HT1080 (cell line): Measurements from ENCODE around the gene NXPH3. TPM values are rescaled to one million over a fixed set of nuclear protein-coding genes. Genes with fewer than 3 reads are reported as not detected.

Source experiments
- DNase-seq: peaks from one replicate; pipeline ENCODE4 v3.0.0-alpha.2; 2015; ENCODE audit warnings: low read depth
- total RNA-seq: library from RNA; depleted of rRNA; stranded (reverse); fragments of >200 nt; shearing (Covaris generic); gene quantifications from 2 replicates; pipeline ENCODE4 v1.2.3, GENCODE V29; 2014

NXPH3 gene
- total RNA-seq, 1 experiment from 2014 or later = 0.06 TPM

DNA sequence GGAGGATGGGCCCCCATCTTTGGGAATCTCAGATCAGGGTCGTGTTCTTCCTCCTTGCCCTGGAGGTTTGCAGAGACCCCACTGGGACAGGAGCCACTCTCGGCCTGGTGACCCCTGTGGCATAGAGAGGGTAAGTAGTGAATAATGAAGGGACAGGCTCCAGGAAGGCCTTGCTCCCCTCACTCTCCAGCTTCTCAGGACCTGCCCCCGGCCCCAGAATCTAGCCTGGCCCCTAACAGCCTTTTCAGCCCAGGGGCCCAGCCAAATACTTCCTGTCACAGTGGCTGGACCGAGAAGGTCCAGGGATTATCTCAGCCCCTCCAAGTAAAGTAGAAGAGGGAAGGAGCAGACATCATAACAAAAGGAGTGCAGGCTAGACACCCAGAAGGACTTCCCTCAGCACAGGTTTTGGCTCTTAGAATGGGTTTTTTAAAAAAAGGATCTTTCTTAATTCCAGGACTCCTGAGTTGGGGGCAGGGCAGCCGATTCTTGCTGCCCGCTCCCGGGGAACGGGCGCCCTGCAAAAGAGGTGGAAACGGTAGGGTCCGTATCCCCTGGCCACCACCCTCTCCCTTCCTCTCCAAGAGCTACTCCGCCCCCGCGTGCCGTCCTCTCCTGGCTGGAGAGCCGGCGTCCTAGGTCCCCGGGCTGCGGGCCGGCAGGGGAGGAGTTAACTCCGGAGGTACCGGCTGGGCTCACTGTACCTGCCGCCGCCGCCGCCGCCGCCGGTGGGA is 559 bp upstream of the NXPH3 start:
- no peak for DNase-seq

DNA sequence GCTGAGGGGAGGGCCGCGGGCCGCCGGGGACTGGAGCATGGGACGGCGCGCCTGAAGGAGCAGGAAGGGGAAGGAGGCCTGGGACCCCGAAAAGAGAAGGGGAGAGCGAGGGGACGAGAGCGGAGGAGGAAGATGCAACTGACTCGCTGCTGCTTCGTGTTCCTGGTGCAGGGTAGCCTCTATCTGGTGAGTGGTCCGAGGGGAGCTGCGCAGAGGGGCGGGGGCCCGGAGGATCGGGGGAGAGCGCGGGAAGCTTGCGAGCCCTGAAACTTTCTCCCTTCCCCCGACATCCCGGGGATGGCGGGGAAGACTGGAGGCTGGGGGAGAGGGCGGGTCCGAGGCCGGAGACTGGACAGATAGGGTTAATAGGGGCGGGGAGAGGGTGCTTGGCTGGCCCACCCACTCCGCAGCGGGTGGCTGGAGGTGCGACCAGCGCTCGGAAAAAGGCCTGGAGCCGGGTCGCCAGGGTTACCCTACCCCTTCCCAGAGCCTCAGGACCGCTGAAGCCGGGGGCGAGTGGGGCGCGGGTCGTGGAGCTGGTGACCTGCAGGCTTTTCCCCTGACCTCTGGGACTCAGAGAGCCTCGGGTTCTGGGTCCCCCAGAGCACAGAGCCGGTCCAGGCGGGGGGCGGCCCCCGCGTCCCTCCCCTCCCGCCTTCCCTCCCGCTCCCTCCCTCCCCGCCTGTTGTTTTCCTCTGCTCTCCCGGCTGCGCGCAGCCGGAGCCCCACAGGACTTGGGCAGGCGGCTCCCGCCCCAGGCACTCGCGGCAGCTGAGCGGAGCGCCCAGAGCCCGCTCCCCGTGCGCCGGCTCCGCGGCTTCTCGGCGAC is 631 bp downstream of the NXPH3 start:
- DNase-seq = no peak

DNA sequence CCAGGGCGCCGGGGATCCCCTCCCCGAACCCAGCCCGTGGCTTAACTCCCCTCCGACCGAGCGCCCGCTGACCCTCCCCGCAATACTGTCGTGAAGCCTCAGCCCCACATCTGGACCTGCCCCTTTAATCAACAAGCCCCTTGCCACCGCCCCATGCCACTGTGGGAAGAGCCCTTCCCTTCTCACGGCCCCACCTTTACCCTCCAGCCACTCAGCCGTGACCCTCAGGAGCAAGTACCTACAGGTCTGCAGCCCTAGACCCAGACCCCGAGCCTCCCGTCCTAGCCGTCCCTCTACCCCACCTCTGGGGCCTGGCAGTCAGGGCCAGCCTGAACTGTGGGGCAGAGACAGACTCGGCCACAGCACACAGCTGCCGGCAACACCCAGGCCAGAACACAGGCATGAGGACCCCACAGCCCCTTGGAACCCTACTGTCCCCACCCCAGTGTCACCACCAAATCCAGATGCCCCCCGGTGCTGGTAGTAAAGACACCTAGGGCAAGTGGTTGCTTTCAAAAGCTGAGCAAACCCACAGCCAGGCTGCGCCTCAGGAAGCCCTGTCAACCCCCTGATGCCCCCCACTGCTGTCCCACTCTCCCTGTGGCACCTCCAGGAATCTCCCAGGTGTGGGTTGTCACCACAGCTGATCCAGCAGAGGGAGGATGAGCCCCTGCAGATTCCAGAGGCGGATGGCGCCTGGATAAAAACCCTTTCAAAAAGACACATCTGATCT is 1.4 kb downstream of the NXPH3 start:
- no peak for DNase-seq

DNA sequence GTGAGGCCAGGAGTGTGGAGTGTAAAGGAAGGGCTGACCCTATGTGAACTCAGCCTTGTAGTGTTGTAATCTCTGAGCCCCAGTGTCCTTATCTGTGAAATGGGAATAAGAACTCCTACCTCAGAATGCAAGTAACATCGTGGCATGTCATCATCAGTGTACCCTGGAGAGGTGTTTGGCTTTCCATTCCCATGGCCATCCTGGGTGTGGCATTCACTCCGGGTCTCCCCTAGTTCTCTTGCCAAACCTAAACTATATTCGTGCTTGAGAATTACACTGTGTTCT is 1.9 kb downstream of the NXPH3 start:
- no peak for DNase-seq

DNA sequence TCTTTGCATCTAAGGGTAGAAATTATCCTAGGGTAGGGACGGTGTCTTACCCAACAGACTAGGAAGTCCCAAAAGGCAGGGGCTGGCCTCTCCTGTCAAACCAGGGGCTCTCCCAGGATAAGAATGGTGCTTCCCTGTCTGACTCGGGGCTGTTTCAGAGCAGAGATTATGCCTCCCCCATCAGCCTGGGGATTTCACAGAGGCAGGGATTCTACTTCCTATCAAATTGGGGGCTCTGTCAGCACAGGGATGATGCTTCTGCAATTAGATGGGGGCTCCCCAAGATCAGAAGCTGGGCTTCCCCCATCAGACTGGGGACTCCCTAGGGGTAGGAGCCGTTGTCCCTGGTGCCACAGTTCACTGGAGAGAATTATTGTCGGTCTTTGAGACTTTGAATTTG is 2.3 kb downstream of the NXPH3 start:
- no peak for DNase-seq

DNA sequence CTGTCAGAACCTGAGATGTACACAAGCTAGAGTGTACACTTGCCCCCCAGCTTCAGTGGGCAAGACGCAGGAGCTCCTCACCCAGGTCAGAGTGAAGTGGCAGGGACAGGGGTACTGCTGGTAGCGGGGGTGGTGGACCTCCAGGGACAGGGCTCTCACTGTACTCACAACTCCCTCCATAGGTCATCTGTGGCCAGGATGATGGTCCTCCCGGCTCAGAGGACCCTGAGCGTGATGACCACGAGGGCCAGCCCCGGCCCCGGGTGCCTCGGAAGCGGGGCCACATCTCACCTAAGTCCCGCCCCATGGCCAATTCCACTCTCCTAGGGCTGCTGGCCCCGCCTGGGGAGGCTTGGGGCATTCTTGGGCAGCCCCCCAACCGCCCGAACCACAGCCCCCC is 2.7 kb downstream of the NXPH3 start:
- DNase-seq = no peak

DNA sequence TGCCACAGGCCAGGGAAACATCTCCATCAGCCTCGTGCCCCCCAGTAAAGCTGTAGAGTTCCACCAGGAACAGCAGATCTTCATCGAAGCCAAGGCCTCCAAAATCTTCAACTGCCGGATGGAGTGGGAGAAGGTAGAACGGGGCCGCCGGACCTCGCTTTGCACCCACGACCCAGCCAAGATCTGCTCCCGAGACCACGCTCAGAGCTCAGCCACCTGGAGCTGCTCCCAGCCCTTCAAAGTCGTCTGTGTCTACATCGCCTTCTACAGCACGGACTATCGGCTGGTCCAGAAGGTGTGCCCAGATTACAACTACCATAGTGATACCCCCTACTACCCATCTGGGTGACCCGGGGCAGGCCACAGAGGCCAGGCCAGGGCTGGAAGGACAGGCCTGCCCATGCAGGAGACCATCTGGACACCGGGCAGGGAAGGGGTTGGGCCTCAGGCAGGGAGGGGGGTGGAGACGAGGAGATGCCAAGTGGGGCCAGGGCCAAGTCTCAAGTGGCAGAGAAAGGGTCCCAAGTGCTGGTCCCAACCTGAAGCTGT is 3.4 kb downstream of the NXPH3 start:
- DNase-seq = no peak

DNA sequence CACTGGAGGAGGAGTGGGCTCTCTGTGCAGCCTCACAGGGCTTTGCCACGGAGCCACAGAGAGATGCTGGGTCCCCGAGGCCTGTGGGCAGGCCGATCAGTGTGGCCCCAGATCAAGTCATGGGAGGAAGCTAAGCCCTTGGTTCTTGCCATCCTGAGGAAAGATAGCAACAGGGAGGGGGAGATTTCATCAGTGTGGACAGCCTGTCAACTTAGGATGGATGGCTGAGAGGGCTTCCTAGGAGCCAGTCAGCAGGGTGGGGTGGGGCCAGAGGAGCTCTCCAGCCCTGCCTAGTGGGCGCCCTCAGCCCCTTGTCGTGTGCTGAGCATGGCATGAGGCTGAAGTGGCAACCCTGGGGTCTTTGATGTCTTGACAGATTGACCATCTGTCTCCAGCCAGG is 3.9 kb downstream of the NXPH3 start:
- DNase-seq = no peak

DNA sequence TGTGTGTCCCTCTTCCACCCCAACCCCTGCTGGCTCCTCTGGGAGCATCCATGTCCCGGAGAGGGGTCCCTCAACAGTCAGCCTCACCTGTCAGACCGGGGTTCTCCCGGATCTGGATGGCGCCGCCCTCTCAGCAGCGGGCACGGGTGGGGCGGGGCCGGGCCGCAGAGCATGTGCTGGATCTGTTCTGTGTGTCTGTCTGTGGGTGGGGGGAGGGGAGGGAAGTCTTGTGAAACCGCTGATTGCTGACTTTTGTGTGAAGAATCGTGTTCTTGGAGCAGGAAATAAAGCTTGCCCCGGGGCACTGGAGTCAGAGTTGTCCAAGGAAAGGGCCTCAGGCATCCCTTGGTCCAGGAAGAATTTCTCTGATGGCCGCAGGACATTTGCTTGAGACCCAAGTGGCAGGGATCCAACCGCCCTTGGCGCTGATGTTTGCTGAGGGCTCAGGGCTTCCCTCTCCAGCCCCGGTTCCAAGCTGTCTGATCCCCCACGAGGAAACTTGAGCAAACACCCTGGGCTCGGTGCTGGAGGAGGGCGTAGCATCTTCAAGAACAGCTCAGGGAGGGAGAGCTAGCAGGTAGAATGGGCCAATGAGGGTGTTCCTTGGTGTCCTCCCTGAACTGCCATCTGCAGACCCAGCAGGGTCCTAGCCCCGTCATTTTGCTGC is 4.5 kb downstream of the NXPH3 start:
- no peak for DNase-seq

DNA sequence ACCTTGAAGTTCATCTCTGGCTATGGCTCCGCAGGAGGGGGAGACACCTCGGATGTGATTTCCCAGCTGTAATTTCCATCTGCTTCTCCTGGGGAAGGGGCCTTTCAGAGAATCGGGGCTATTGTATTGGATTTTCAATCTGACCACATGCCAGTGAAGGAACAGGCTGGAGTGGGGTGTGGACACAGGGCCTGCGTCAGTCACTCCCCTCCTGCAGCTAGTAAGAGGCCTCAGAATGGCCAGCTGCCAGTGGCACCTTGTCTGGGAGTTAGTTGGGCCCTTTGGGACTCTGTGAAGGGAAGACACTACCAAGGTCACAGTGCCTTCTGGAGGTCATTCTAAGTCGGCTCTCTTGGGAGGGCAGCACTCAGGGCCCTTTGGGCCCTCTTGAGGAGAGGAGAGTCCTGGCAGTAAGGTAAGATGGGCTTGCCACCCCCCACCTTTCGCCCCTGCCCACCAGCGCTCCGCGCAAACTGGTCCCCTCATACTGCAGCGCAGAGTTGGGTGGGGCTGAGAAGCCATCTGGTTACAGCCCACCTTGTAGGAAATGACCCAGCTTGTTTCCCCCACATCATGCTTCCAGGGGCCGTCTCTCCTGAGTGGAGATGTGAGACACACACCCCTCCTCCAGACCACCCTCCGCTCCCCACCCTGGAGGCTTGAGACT is 5.4 kb downstream of the NXPH3 start:
- DNase-seq = no peak

DNA sequence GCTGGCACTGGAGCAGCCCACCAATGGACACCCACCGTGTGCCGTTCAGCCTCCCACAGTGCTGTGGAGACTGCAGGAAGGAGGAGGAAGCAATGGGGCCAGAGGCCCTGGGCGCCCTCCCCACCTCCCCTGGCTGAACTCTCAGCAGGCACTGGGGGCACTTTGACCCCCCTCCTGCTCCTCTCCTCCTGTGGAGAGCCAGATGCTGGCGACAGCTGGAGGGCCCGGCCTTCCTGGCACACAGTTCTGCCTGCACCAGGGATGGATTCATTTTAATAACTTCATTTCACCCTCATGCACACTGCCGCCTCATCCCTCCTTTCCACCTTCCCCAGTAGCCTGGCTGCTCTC is 6.0 kb downstream of the NXPH3 start:
- no peak for DNase-seq

DNA sequence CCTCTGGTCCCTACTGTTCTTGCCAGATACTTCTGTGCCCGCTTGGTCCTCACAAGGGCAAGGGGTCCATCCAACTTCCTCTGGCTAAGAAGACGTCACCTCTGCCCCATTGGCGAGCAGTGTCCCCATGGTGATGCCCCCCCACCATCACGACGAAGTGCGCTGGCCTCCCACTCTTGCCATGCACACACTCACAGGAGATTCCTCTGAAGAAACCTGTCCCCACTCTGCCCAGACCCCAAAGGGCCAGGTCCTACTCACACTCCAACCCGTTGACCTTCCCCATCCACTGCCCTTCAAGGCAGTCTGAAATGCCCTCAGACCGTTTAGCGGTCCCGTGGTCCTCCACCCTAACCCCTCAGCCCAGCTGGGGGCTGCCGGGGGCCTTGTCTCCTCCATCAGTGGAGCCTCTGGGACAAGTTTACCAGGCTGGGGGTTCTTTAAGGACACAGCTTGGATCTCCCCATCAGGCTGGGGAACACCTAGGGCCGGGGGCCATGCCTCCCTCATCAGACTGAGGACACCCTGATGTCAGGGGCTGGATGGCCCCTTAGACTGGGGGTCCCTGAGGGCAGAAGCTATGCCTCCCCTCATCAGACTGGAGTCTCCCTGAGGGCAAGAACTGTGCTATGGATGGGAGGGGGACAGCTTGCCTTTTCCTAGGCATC is 6.5 kb downstream of the NXPH3 start:
- DNase-seq = no peak

DNA sequence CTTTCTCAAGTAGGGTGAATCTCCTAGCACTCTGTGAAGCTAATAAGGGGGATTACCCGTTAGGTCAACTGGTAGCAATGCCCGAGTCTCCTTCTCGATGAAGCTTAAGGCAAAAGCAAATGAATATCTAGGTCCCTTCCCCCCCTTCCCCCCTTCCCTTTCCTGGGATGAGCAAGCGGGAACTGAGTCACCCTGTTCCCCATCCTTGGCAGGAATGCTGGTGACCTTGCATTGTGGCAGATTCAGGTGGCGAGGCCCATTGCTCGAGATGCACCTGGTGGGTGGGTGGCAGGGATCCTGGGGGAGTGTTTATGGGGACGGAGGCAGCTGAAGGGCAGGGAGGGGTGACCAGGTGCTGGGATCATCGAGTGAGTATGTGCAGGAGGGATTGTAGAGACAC is 7.1 kb downstream of the NXPH3 start:
- peak; percentile 73 for DNase-seq

DNA sequence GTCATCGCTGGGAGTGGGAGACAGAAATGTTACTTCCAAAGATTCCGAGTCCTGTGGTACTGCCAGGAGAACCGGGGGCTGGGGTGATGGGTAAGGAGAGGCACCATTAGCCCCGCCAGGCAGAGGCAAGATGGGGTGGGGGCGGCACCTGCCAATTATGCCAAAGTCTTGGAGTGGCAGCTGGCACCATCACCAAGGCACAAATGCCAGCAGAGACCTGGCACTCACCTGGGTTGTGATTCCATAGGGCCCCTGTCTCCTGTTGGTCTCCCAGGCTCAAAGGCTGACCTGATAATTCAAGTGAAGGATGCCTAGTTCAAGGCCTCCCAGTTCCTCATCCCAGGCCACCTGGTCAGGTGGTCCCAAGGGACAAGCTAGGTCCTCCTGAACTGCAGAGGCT is 7.6 kb downstream of the NXPH3 start:
- no peak for DNase-seq

DNA sequence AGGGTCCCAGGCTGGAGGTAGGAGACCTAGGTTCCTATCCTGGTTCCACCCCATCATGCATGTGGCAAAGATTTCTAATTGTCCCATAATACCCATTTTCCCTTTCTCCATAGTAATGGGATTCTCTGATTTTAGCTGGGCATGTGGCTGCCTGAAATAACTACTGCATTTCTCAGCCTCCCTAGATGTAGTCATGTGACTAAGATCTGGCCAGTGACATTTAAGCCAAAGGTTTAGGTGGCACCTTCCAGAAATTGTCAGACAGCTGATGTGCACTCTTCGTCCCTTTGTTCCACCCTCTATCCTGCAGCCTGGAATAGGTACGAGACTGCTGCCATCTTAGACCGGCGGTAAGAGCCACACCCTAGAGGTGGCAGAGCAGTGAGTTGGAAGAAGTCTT is 8.2 kb downstream of the NXPH3 start:
- DNase-seq = no peak

DNA sequence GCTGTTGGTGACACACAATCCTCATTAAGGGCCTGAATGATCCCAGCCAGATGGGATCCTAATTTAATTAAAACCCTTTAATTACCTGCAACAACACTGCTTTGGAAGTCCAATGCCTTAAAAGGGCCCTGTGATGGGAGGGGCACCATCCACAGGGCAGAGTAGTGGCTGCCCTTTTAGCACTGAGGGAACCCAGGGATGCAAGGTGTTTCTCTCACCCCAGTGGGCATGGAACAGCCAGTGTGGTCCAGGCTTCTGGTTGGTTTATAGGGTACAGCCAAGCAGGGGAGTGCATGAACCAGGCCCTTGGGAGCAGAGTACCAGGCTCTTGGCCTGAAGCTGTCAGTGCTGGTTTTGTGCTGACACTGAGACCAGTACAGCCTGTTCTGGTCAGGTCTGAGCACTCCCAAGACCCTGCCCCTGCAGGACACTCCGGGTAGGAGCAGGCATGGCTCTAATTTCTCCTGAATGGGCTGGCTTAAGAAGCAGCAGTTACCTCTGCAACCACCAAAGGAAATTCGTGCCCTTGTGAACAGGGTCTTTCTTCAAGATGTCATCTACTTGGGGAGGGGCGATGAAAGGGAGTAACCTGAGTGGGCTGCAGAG is 9.9 kb downstream of the NXPH3 start:
- DNase-seq = no peak

DNA sequence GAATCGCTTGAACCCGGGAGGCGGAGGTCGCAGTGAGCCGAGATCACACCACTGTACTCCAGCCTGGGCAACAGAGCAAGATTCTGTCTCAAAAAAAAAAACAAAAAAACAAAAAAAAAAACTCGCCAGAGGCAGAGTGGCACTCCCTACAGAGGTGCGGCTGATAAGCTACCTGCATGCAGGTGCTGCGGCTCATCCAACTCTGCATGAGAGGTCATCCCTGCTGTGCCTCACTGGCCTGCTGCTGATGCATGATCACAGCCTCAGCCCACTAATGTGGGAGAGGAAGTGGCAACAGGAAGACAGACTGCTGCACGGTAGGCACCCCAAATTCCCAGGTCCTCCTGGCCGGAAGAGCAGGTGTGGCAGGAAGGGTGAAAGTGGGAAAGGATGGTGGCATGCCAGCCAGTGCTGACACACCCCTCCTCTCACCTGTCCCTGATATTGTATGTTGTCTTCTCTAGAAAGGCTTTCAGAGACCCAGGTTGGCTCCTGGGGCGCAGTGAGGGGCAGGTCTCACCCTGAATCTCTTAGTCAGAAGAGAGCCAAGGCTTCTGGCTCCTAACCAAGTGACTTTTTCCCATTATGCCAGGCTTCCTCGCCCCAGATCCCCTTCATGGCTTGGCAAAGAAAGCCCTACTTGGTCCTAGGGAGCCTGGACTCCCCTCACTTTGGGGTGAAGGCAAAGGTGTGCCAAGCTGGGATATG is 11.8 kb downstream of the NXPH3 start:
- no peak for DNase-seq

DNA sequence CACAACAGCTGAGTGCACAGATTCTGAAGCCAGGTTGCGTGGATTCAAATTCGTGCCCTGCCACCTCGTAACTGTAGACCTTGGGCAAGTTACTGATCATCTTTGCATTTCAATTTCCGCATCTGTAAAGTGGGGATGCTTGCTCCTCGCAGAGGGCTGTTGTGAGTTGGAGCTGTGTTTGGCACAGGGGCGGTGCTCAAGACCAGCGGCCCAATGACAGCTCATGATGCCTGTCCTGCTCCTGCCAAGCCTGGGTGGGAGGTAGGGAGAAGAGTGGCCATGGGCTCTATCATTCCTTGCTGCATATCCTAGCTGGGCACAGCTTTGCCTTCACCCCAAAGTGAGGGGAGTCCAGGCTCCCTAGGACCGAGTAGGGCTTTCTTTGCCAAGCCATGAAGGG is 12.6 kb downstream of the NXPH3 start:
- no peak for DNase-seq

DNA sequence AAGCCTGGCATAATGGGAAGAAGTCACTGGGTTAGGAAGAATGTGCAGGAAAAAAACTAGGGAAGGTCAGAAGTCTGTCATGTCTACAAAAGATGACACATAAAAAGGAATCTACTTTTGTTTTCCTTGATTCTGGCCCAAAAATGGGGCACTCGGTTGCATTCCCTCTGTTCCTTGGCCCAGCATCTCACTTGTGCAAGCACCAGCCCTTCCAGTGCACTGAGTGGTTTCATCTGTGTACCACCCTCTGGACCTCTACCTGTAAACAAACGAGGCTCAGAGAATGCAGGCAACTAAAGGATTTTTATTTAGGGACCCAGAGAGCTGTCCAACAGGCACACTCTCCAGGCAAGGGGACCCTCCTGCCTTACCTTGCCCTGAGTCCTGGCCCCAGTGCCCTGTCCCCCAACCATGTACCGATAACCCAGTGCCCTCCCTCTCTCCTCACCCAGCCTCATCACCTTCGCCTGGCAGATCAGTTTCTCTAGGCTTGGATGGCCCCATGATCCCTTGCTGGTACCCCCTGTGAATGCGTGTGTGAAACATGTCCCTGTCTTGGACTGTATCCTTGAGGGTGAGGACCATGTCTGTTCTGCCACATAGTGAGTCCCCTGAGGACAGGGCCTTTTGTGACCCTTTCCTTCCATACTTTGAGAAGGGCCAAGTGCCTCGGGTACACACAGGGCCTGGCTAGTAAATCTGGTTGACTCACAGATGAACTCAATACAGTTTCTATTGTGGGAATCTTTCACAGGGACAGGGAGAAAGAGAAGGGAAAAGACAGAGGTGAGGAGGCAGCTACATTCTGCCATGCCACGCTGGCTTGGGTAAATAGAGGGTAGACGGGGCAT is 13.3 kb downstream of the NXPH3 start:
- DNase-seq = peak; percentile 34
